ENCODE measurements around the gene CCDC86. TPM values are rescaled to one million over a fixed set of nuclear protein-coding genes. Genes with fewer than 3 reads are reported as not detected.

Gene CCDC86
- total RNA-seq, 1 experiment from 2014 or later = 55.9 TPM

DNA sequence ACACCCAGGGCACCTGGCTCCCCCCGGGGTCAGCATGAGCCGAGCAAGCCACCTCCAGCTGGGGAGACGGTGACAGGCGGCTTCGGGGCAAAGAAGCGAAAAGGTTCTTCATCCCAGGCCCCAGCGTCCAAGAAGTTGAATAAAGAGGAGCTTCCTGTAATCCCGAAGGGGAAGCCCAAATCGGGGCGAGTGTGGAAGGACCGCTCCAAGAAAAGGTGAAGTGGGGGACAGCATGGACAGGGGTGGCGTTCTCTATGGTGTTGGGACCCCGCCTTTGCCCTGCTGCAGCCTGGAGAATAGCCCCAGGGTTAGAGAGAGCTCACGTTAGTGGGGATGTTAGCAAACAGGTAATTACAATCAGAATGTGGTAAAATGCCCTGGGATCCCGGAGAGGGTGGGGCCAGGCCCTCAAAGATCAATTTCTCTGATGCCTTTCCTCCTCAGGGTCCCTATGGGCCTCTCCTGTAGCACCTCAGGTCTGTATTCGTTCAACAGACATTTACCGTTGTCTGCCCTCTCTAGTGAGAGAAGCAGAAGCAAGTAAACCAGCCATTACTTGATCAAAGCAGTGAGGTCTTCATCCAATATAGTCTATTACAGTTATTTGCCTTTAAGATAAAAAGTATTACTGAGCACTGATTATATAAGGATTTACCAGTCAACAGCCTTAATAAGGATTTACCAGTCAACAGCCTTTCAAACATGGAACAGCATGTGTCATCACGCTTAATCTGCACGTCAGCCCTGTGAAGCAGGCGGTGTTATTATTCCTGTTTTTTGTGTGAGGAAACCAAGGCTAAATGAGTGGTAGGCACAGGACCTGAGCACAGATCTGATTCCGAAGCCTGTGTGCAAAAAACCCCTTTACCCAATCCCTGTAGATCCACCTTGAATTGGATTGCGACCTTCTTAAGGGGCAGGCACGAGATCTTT lies 1.0 kb downstream of the CCDC86 start:
- H3K36me3 ChIP-seq (ENCODE audit: control insufficient read depth, insufficient read depth, low read length) = no peaks in the 10 kb centered on the region
- peaks cover 16% of the 10 kb centered on the region for H3K4me1 ChIP-seq
- TF ChIP-seq, protein P1, sequence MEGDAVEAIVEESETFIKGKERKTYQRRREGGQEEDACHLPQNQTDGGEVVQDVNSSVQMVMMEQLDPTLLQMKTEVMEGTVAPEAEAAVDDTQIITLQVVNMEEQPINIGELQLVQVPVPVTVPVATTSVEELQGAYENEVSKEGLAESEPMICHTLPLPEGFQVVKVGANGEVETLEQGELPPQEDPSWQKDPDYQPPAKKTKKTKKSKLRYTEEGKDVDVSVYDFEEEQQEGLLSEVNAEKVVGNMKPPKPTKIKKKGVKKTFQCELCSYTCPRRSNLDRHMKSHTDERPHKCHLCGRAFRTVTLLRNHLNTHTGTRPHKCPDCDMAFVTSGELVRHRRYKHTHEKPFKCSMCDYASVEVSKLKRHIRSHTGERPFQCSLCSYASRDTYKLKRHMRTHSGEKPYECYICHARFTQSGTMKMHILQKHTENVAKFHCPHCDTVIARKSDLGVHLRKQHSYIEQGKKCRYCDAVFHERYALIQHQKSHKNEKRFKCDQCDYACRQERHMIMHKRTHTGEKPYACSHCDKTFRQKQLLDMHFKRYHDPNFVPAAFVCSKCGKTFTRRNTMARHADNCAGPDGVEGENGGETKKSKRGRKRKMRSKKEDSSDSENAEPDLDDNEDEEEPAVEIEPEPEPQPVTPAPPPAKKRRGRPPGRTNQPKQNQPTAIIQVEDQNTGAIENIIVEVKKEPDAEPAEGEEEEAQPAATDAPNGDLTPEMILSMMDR (IDR thresholded peaks at IDR 0.05; ENCODE audit: insufficient read depth in 1 of 2, low read depth in 1 of 2, low read length in 1 of 2, severe bottlenecking in 1 of 2, unreplicated experiment in 1 of 2) = no peak
- BruUV-seq (replicated peaks) = no TSS peak
- H3K27me3 ChIP-seq (replicated peaks; ENCODE audit: control insufficient read depth, insufficient read depth, low read length) = no peaks in the 10 kb centered on the region
- Mint-ChIP-seq H3K27ac (ENCODE audit: unreplicated experiment) (peak overlapping the region; percentile 71), H3K36me3 (ENCODE audit: insufficient read depth, unreplicated experiment) (peaks cover 51% of the 10 kb centered on the region), H3K4me1 (ENCODE audit: low read depth, unreplicated experiment) (peaks cover 31% of the 10 kb centered on the region), H3K9me3 (ENCODE audit: unreplicated experiment) (no peaks in the 10 kb centered on the region), H3K4me3 (ENCODE audit: unreplicated experiment) (peak overlapping the region; percentile 69), H3K27me3 (ENCODE audit: insufficient read depth, unreplicated experiment) (no peaks in the 10 kb centered on the region)
- POLR2A ChIA-PET = interaction anchor here (0.6 kb wide), 1 partner anchor 1080 kb away, joined by 5 read pairs; no protein-coding TSS in a partner anchor
- intact Hi-C loops (cut with micrococcal nuclease; ENCODE audit: unreplicated experiment) = loop anchor here (1.0 kb wide), 1 partner anchor 9 kb away; no protein-coding TSS in a partner anchor
- no peaks in the 10 kb centered on the region for H3K9me3 ChIP-seq
- CTCF ChIA-PET = interaction anchor here (0.6 to 1.2 kb wide), 3 partner anchors 8 to 45 kb away, joined by 3 to 4 read pairs (median 4); no protein-coding TSS in a partner anchor
- H3K4me3 ChIP-seq (ENCODE audit: low read depth, low read length) = peak overlapping the region; percentile 94
- DNase-seq = no peak

DNA sequence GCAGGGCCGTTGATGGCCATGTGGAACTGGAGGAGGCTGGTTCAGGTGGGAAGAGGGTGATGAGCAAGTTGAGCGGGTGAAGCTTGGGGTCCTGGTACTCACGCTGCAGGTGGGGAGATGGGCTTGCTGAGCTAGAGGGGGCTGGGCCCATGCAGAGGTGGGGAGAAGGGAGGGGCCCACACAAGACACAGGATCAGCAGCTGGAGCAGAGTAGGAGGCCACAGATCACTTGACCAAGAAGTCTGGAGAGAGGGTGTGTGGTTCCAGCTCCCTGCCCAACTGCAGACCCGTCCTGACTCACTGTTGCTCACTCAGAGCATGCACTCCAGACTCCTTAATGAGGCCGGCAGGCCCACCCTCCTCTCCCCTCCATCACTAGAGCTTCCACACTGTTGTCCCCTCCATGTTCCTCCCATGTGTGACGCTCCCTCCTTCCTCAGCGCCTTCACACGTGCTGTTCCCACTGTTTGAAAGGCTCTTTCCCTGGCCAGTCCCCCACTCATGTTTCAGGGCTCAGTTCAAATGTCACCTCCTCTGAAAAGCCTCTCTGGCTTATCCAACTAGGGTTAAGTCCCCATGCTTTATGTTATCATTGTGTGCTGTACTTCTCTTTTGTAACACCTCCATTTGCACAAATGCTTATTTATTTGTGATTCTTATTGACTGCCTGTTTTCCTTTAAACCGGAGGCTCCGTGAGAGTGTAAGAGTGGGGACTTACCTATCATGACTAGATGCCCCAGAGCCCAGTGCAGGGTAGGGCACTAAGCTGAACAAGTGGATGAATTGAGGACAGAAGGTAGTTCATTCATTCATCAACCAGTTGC lies 2.3 kb downstream of the CCDC86 start:
- DNase-seq = no peak

More for the DNA sequence above, 2.3 kb downstream of the CCDC86 start:
- Histone ChIP-seq H3K4me3 (ENCODE audit: low read depth, low read length) (peak overlapping the region; percentile 94), H3K27me3 (replicated peaks; ENCODE audit: control insufficient read depth, insufficient read depth, low read length) (no peaks in the 10 kb centered on the region), H3K9me3 (no peaks in the 10 kb centered on the region), H3K36me3 (ENCODE audit: control insufficient read depth, insufficient read depth, low read length) (no peaks in the 10 kb centered on the region; the same call in none of the 2 replicates), H3K4me1 (peaks cover 16% of the 10 kb centered on the region)
- ChIA-PET POLR2A (no interaction called here), CTCF (interaction anchor here (0.6 kb wide), 1 partner anchor 8 kb away, joined by 3 read pairs; no protein-coding TSS in a partner anchor)
- BruUV-seq (replicated peaks) = no TSS peak
- Mint-ChIP-seq H3K4me1 (ENCODE audit: low read depth, unreplicated experiment) (peaks cover 31% of the 10 kb centered on the region), H3K36me3 (ENCODE audit: insufficient read depth, unreplicated experiment) (peaks cover 59% of the 10 kb centered on the region), H3K9me3 (ENCODE audit: unreplicated experiment) (no peaks in the 10 kb centered on the region), H3K27ac (ENCODE audit: unreplicated experiment) (peak overlapping the region; percentile 71), H3K4me3 (ENCODE audit: unreplicated experiment) (peak overlapping the region; percentile 69), H3K27me3 (ENCODE audit: insufficient read depth, unreplicated experiment) (no peaks in the 10 kb centered on the region)
- intact Hi-C loops (cut with micrococcal nuclease; ENCODE audit: unreplicated experiment) = no loop called here
- TF ChIP-seq, protein P1 (IDR thresholded peaks at IDR 0.05; ENCODE audit: insufficient read depth in 1 of 2, low read depth in 1 of 2, low read length in 1 of 2, severe bottlenecking in 1 of 2, unreplicated experiment in 1 of 2) = no peak

Measured in Caco-2 (cell line).